ENCODE data around the gene EXOSC2.

EXOSC2 gene

GRCh38 chr9:130662970-130663257 is 30.7 kb upstream of the EXOSC2 start:
- Histone ChIP-seq H3K27ac (no peak overlapping the region), H3K36me3 (replicated peaks) (no peaks in the 10 kb centered on the region), H3K27me3 (replicated peaks) (peaks cover 92% of the 10 kb centered on the region), H3K4me3 (ENCODE audit: low read depth, low read length) (no peak overlapping the region)
- in situ Hi-C loops (cut with HindIII; ENCODE audit: low pct_ligation_motif_present, low sequenced_read_pairs), result no loop called here
- no peak for DNase-seq
- TF ChIP-seq CTCF (IDR thresholded peaks at IDR 0.05; ENCODE audit: low read depth, low read length, missing control alignments), result no peak

- Histone ChIP-seq H3K27me3 (replicated peaks) (peaks cover 87% of the 10 kb centered on the region), H3K4me3 (ENCODE audit: low read depth, low read length) (no peak overlapping the region)
- no peak for TF ChIP-seq CTCF (IDR thresholded peaks at IDR 0.05; ENCODE audit: low read depth, low read length, missing control alignments)
Measured at GRCh38 chr9:130663258-130663976, 30.2 kb upstream of the EXOSC2 start.

GRCh38 chr9:130663977-130664250 is 29.7 kb upstream of the EXOSC2 start:
- H3K27me3 ChIP-seq (replicated peaks), result peaks cover 82% of the 10 kb centered on the region

More at GRCh38 chr9:130663258-130663976, 30.2 kb upstream of the EXOSC2 start:
- Histone ChIP-seq H3K27ac (no peak overlapping the region), H3K36me3 (replicated peaks) (no peaks in the 10 kb centered on the region)
- DNase-seq, result no peak
- in situ Hi-C loops (cut with HindIII; ENCODE audit: low pct_ligation_motif_present, low sequenced_read_pairs), result no loop called here

GRCh38 chr9:130664251-130665028 is 29.1 kb upstream of the EXOSC2 start, which contains the start of gene PRDM12:
Gene PRDM12, plus strand, starts transcription at chr9:130664594. Its CDS starts 60 bp downstream, at chr9:130664654.
- Histone ChIP-seq H3K27ac (no peak within 1 kb of the TSS), H3K27me3 (replicated peaks) (peaks cover 77% of the 10 kb centered on the region), H3K36me3 (replicated peaks) (no peaks in the 10 kb centered on the region), H3K4me3 (ENCODE audit: low read depth, low read length) (no peak within 1 kb of the TSS)
- TF ChIP-seq CTCF (IDR thresholded peaks at IDR 0.05; ENCODE audit: low read depth, low read length, missing control alignments), result no peak
- no peak for DNase-seq
- in situ Hi-C loops (cut with HindIII; ENCODE audit: low pct_ligation_motif_present, low sequenced_read_pairs), result no loop called here

More at GRCh38 chr9:130663977-130664250, 29.7 kb upstream of the EXOSC2 start:
- in situ Hi-C loops (cut with HindIII; ENCODE audit: low pct_ligation_motif_present, low sequenced_read_pairs), result no loop called here
- no peak overlapping the region for H3K4me3 ChIP-seq (ENCODE audit: low read depth, low read length)
- TF ChIP-seq CTCF (IDR thresholded peaks at IDR 0.05; ENCODE audit: low read depth, low read length, missing control alignments), result no peak
- no peaks in the 10 kb centered on the region for H3K36me3 ChIP-seq (replicated peaks)
- DNase-seq, result no peak
- no peak overlapping the region for H3K27ac ChIP-seq

- in situ Hi-C loops (cut with HindIII; ENCODE audit: low pct_ligation_motif_present, low sequenced_read_pairs), result no loop called here
- DNase-seq, result no peak
- no peaks in the 10 kb centered on the region for H3K36me3 ChIP-seq (replicated peaks)
- H3K27me3 ChIP-seq (replicated peaks), result peaks cover 71% of the 10 kb centered on the region
- TF ChIP-seq CTCF (IDR thresholded peaks at IDR 0.05; ENCODE audit: low read depth, low read length, missing control alignments), result no peak
- no peak overlapping the region for H3K4me3 ChIP-seq (ENCODE audit: low read depth, low read length)
- H3K27ac ChIP-seq, result no peak overlapping the region
Measured at GRCh38 chr9:130665029-130665430, 28.6 kb upstream of the EXOSC2 start.
